Neutrophil (primary cell): ENCODE data around the gene MPDZ.

Source experiments
- H3K27ac ChIP-seq: fragments of 200-600 bp; sonication (generic); 2 replicates; pipeline ENCODE4 v1.5.1; 2016; ENCODE audit warnings: mild to moderate bottlenecking, moderate library complexity
- H3K27me3 ChIP-seq: fragments of 200-600 bp; sonication (generic); 2 replicates; pipeline ENCODE4 v1.6.0; 2016; ENCODE audit warnings: mild to moderate bottlenecking
- H3K36me3 ChIP-seq: fragments of 200-600 bp; sonication (generic); 2 replicates; pipeline ENCODE4 v1.5.1; 2017
- H3K4me1 ChIP-seq, 2 experiments: fragments of 200-600 bp in 1 of 2; sonication (generic) in 1 of 2; 1 replicate in 1 of 2; 2 replicates in 1 of 2; pipeline versions ENCODE4 v1.5.1 to v1.6.1; 2013 to 2016; ENCODE audit warnings: low read depth in 1 of 2, low read length in 1 of 2, mild to moderate bottlenecking in 1 of 2, moderate library complexity in 1 of 2; ENCODE audit not compliant: control insufficient read depth in 1 of 2, insufficient read depth in 1 of 2
- H3K4me3 ChIP-seq, 2 experiments: fragments of 200-600 bp in 1 of 2; sonication (generic) in 1 of 2; 1 replicate in 1 of 2; 2 replicates in 1 of 2; pipeline ENCODE4 v1.5.1; 2013 to 2016; ENCODE audit warnings: low read depth in 1 of 2, low read length in 1 of 2, mild to moderate bottlenecking in 1 of 2, moderate library complexity in 1 of 2
- H3K9me3 ChIP-seq: fragments of 200-600 bp; sonication (generic); 2 replicates; pipeline ENCODE4 v1.5.1; 2016
- CTCF ChIP-seq: fragments of 200-600 bp; sonication (generic); IDR thresholded peaks from 2 replicates; pipeline ENCODE4 v1.5.1; 2016; ENCODE audit warnings: antibody characterized with exemption

Gene MPDZ

GRCh38 chr9:13142776-13143175, 136.7 kb downstream of the MPDZ start:
- Histone ChIP-seq H3K4me3 (no peak overlapping the region), H3K27ac (no peak overlapping the region), H3K27me3 (no peaks in the 10 kb centered on the region), H3K36me3 (no peaks in the 10 kb centered on the region), H3K4me1 (no peaks in the 10 kb centered on the region), H3K9me3 (no peaks in the 10 kb centered on the region)
- TF ChIP-seq CTCF = no peak

GRCh38 chr9:13141629-13142028, 137.9 kb downstream of the MPDZ start:
- no peaks in the 10 kb centered on the region for H3K27me3 ChIP-seq
- no peaks in the 10 kb centered on the region for H3K36me3 ChIP-seq
- H3K4me1 ChIP-seq = no peaks in the 10 kb centered on the region
- no peak overlapping the region for H3K27ac ChIP-seq
- H3K9me3 ChIP-seq = no peaks in the 10 kb centered on the region
- TF ChIP-seq CTCF = no peak
- no peak overlapping the region for H3K4me3 ChIP-seq

GRCh38 chr9:13140843-13141592, 138.5 kb downstream of the MPDZ start:
- no peak overlapping the region for H3K4me3 ChIP-seq
- no peak overlapping the region for H3K27ac ChIP-seq
- H3K36me3 ChIP-seq = no peaks in the 10 kb centered on the region
- H3K9me3 ChIP-seq = no peaks in the 10 kb centered on the region
- no peaks in the 10 kb centered on the region for H3K27me3 ChIP-seq
- no peaks in the 10 kb centered on the region for H3K4me1 ChIP-seq
- TF ChIP-seq CTCF = no peak

- Histone ChIP-seq H3K4me1 (no peaks in the 10 kb centered on the region), H3K9me3 (no peaks in the 10 kb centered on the region), H3K27me3 (no peaks in the 10 kb centered on the region), H3K4me3 (no peak overlapping the region), H3K36me3 (no peaks in the 10 kb centered on the region), H3K27ac (no peak overlapping the region)
- TF ChIP-seq CTCF = no peak
Observed at GRCh38 chr9:13139641-13140171, 139.8 kb downstream of the MPDZ start.

GRCh38 chr9:13137426-13137825, 142.1 kb downstream of the MPDZ start:
- no peaks in the 10 kb centered on the region for H3K36me3 ChIP-seq
- H3K9me3 ChIP-seq = no peaks in the 10 kb centered on the region
- no peak overlapping the region for H3K27ac ChIP-seq
- no peaks in the 10 kb centered on the region for H3K4me1 ChIP-seq
- no peak overlapping the region for H3K4me3 ChIP-seq
- TF ChIP-seq CTCF = no peak
- H3K27me3 ChIP-seq = no peaks in the 10 kb centered on the region
